RPMI7951 (cell line): Measurements from ENCODE around the gene RHEX. TPM values are rescaled to one million over a fixed set of nuclear protein-coding genes. Genes with fewer than 3 reads are reported as not detected.
A peak's percentile ranks its signal among the peaks of the same experiment; 100 is the strongest.

Source experiments
- DNase-seq: peaks from one replicate; pipeline ENCODE4 v3.0.0-alpha.2; 2012; ENCODE audit warnings: low read depth
- total RNA-seq: library from RNA; depleted of rRNA; stranded (reverse); fragments of >200 nt; shearing (Covaris generic); gene quantifications from 2 replicates; pipeline ENCODE4 v1.2.3, GENCODE V29; 2014

The RHEX gene
- total RNA-seq, 1 experiment from 2014 or later = not detected

DNA sequence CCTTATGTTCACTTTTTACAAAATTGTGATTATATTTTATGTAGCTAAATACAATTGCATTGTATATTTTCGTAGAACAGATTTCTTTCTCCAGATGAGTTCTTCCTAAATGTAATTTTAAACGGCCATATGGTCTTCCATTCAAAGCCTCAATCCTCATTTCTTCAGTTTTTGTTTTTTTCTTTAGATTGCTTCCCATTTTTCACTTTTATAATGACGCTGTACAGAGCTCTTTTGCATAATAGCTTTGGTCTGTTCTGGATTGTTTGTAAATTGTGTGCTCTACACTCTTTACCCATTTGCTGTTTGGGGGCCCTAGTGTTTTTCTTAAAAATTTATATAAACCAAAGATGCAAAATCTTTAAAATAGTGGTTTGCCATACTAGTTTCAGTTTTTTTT is 36.4 kb downstream of the RHEX start:
- DNase-seq = no peak

- no peak for DNase-seq
Measured at GRCh38 chr1:206094024-206094423, 41.1 kb downstream of the RHEX start.

GRCh38 chr1:206097381-206097780 is 44.4 kb downstream of the RHEX start:
- no peak for DNase-seq

GRCh38 chr1:206098242-206098919 is 45.4 kb downstream of the RHEX start:
- no peak for DNase-seq

GRCh38 chr1:206100226-206100815 is 47.3 kb downstream of the RHEX start:
- DNase-seq = no peak

GRCh38 chr1:206101351-206102045 is 48.5 kb downstream of the RHEX start:
- no peak for DNase-seq

- DNase-seq = no peak
Measured at GRCh38 chr1:206102292-206102936, 49.4 kb downstream of the RHEX start.

- DNase-seq = no peak
Measured at GRCh38 chr1:206103979-206104378, 51.0 kb downstream of the RHEX start.

DNA sequence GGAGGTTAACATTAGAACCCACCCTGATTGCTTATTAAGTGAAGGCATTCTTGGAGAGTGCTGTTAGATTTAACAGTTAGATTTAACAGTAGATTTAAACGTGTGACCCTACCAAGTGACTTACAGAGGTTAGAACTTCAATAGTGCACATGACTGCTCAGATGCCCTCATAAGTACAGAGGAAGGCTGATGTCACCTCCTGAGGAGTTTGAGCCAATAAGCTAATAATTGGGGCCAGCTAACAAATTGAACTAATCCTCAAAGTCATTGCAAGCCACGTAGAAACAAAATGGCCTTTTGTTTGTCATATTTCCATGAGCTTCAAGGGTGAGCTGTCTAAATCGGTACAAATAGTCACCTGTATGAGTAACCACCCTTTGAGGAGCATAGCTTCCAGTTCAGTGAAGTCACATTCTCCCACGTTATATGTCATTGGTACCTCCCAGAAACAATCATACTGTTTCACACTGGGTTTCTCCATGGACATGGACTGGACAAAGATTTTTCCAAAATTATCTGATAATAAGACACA is 52.6 kb downstream of the RHEX start:
- no peak for DNase-seq

- peak; percentile 59 for DNase-seq
Measured at GRCh38 chr1:206106328-206107167, 53.6 kb downstream of the RHEX start.

DNA sequence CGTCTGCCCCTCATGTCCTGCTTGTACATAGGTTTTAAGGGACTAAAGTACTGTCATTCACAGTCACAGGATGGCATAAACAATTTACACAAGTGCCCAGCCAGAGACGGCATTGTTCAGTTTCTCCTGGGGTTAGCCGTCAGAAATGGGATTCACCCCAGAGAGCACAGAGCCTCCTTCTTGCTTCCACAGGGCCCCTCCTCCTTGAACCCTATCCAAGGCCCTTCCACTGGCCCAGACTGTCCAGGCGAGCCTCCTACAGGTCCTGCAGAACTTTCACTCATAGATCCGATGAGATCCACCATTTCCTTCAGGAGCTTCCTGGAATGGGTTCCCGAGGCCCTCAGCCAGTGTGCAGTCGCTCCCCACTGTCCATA is 54.2 kb downstream of the RHEX start:
- no peak for DNase-seq

- DNase-seq = no peak
Measured at GRCh38 chr1:206108635-206109034, 55.7 kb downstream of the RHEX start.

- DNase-seq = no peak
Measured at GRCh38 chr1:206109718-206110117, 56.7 kb downstream of the RHEX start.

DNA sequence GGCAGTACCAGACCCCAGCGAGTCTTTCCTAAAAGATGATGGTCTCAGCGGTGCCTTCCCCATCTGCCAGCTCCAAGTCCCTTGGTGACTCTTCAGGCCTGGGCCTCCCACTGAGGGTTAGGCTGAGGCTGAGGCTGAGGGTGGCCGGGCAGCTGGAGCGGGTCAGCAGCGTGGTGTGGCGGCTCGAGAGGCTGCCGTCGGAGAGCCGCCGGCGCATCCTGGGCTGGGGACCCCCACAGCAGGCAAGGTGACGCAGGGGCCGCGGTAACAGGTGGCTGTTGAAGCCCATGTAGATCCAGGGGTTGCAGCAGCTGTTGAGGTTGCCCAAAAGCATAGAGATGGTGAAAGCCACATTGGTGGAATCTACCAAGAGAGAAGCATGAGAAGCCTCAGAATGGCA is 57.2 kb downstream of the RHEX start:
- DNase-seq = no peak

GRCh38 chr1:206110820-206111219 is 57.8 kb downstream of the RHEX start:
- no peak for DNase-seq

DNA sequence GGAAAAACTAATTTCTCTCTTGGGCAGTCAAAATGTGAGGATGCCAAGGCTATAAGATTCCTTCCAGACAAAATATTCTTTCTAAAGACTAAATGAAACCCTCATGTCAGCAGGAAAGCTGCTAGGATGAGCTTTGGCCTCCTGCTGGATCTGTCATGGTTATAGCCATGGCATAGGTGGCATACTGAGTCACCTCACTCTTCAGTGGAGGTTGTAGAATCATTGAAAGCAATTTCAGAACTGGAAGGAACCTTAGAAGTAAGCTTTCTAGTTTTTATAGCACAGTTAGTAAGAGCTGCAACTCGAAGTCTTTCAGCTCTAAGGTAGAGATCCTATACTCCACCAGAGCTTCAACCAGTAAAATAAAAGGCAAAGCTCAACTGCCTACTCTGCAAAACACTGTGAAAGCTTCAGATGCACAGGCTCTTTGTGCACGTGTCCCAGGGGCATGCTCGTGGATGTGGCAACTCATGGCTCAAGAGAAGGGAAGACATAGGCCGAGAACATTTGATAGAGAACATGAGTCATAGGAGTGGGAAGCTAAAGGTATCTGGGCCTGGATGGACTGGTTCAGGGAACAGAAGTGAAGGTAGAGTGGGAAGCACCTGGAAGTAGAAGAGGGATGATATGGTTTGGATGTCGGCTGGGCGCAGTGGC is 58.4 kb downstream of the RHEX start:
- DNase-seq = no peak

GRCh38 chr1:206112600-206113301 is 59.8 kb downstream of the RHEX start:
- no peak for DNase-seq

DNA sequence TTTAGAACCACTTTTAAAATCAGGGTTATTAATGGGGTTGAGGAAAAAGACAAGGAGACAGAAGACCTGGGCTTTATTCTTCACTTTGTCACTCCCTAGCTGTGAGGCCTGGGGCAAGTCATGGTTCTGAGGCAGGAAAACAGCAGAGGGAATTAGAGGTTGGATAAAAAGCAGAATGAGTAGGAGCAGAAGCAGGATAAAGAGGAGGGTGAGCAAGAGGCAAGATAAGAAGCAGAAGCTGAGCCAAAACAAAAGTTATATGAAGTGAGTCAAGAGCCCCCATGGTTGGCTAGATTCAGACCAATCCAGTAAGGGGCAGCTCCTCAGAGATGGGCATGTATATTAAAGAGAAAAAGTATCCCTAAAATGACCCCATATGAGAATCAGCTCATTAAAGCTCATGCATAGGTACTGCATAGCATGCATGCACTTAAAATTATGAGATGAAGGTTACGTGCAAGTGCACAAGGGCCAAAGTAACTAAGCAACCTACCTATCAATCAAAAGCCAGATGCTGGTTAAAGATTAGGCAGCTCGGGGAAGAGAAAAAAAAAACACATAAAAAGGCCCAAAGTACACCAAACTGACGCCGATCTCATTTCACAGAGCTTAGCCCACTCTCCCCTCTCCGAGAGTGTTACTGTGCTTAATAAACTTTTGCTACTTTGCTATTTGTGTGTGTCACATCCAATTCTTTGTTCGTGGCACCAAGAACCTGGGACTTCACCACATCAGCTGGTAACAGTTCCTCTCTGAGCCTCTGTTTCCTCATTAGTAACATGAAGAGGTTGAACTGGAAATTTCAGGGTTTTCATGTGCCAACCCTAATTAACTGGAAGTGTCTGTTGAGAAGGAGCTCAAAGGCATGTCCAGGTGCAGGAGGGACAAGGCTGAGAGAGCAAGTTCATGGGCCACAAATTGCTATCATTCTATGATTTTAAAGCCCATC is 62.0 kb downstream of the RHEX start:
- DNase-seq = no peak

GRCh38 chr1:206115791-206116190 is 62.8 kb downstream of the RHEX start:
- DNase-seq = no peak
